GM12864 (cell line): ENCODE measurements around the gene SEPTIN2.
"Not testable (repeated sequence)": the region's sequence is repeated elsewhere in the genome, so short reads cannot be mapped to it uniquely, and the experiment has no call there.

ENCODE experiments used
- DNase-seq: peaks from one replicate; pipeline ENCODE4 v3.0.0-alpha.2; 2011; ENCODE audit warnings: low read depth
- H3K4me3 ChIP-seq: 2 replicates; pipeline ENCODE4 v1.5.1; 2011; ENCODE audit warnings: mild to moderate bottlenecking, low read depth, low read length, control low read depth
- TF ChIP-seq, protein P1 (sequence below): IDR thresholded peaks from 2 replicates; pipeline ENCODE4 v1.5.1; 2011; ENCODE audit warnings: low read depth, mild to moderate bottlenecking, moderate library complexity, low read length, control low read depth, inconsistent platforms; ENCODE audit errors: missing control alignments

SEPTIN2 gene

DNA sequence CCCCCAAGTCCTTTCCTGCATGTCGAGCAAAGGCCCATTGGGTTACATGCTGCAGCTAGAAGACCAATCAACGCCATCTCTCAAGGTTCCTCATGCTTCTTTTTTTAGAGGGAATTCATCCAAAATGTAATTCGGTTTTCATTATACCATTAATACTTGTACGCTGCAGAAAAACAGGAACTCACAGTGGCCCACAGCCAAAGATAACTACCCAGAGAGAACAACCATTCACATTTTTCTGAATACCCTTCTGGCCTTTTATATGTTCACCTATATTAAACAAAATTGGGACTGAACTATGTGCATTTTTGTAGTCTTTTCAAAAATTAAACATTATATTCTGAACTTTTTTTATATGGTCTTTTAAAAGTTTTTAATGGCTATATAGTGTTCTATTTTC lies 66.1 kb downstream of the SEPTIN2 start:
- TF ChIP-seq, protein P1, sequence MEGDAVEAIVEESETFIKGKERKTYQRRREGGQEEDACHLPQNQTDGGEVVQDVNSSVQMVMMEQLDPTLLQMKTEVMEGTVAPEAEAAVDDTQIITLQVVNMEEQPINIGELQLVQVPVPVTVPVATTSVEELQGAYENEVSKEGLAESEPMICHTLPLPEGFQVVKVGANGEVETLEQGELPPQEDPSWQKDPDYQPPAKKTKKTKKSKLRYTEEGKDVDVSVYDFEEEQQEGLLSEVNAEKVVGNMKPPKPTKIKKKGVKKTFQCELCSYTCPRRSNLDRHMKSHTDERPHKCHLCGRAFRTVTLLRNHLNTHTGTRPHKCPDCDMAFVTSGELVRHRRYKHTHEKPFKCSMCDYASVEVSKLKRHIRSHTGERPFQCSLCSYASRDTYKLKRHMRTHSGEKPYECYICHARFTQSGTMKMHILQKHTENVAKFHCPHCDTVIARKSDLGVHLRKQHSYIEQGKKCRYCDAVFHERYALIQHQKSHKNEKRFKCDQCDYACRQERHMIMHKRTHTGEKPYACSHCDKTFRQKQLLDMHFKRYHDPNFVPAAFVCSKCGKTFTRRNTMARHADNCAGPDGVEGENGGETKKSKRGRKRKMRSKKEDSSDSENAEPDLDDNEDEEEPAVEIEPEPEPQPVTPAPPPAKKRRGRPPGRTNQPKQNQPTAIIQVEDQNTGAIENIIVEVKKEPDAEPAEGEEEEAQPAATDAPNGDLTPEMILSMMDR, result no peak
- H3K4me3 ChIP-seq, result no peak overlapping the region
- DNase-seq, result no peak

DNA sequence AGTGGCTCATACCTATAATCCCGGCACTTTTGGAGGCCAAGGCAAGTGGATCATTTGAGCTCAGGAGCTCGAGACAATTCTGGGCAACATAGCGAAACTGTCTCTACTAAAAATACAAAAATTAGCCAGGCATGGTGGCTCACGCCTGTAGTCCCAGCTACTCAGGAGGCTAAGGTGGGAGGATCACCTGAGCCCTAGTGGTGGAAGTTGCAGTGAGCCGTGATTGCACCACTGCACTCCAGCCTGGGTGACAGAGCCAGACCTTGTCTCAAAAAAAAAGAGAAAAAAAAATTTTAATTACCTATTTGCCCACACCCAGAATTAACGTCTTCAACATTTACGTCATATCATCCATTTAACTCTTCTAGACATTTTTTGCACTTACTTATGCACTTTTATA lies 69.7 kb downstream of the SEPTIN2 start:
- not testable (repeated sequence) for DNase-seq

DNA sequence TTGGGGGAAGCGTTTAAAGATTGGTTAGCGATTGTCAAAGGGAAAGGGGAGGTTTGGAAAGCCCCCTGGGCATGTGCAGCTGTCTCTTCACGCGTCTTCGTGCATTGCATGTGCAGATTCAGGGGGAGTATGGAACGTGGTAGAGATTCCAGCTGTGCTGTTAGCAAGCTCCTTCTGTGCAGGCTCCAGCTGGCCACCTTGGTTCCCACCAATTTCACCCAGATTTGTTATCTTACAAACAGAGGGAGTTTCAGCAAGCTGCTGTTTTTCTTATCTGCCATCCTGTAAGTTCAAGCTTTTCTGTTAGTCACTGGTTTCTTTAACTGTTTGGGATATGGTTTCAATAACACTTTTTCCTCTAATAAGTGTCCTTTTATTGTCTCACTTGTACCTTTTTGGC lies 70.8 kb downstream of the SEPTIN2 start:
- H3K4me3 ChIP-seq, result no peak overlapping the region
- no peak for DNase-seq
- TF ChIP-seq, protein P1, result no peak

More for the DNA sequence above, 69.7 kb downstream of the SEPTIN2 start:
- H3K4me3 ChIP-seq, result not testable (repeated sequence)

DNA sequence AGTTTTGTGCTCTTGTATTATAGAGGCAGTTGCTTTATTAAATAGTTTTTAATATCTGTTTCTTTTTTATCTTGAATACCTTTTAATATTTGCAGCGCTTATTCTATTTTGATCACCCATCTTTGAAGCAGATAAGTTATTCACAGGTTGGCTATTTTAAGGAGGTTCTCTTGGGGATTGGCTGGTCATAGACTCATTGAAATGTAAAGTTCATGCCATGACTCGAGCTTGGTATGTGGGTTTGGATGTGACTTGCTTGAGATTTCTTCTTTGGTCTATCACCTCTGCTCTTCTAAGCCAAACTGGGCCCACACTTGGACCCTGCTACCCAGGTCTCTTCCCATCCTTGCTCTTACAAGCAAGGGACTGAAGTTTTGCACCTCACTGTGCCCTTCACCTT lies 74.0 kb downstream of the SEPTIN2 start:
- DNase-seq, result no peak
- H3K4me3 ChIP-seq, result no peak overlapping the region

DNA sequence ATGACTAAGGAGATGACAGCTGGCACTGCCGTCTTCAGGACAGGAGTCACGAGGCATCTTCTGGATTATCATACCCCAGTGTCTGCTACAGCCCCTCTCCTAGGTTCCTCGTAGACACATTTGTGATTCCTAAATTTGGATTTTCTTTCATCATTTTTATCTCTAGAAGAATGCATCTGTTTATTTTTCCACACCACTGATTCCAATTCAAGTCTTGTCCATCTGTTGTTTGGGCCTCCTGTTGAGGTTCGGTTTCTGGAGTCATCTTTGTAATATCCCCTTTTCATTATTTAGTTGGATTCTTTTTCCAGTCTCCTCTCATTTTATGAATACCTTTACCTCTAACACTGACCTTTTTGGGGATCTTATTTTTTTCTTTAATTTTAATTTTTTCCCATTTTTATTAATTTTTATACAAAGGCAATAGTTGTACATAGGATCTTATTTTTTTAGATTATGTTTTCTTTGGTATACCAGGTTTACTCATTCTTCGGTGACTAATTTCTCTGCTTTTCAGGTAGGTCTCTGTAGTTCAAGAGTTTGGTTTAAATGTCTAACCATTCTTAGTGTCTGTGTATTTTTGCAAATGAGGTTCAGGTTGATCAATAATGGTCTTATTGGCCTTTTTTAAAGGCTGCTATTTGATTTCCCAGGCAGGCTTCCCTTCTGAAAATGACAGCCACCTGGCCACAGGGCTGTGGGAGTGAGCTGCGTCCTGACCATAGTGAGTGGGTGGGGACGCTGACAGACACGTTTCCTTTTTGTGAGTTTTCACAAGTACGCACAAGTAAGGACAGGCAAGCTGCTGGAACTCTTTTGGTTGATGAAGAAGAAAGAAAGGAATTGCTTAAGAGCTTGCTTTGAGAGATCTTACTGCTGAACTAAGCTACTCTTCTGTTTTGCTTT lies 74.8 kb downstream of the SEPTIN2 start:
- peak; percentile 55 for DNase-seq
- TF ChIP-seq, protein P1, result no peak
- no peak overlapping the region for H3K4me3 ChIP-seq

More for the DNA sequence above, 74.0 kb downstream of the SEPTIN2 start:
- TF ChIP-seq, protein P1, result no peak

DNA sequence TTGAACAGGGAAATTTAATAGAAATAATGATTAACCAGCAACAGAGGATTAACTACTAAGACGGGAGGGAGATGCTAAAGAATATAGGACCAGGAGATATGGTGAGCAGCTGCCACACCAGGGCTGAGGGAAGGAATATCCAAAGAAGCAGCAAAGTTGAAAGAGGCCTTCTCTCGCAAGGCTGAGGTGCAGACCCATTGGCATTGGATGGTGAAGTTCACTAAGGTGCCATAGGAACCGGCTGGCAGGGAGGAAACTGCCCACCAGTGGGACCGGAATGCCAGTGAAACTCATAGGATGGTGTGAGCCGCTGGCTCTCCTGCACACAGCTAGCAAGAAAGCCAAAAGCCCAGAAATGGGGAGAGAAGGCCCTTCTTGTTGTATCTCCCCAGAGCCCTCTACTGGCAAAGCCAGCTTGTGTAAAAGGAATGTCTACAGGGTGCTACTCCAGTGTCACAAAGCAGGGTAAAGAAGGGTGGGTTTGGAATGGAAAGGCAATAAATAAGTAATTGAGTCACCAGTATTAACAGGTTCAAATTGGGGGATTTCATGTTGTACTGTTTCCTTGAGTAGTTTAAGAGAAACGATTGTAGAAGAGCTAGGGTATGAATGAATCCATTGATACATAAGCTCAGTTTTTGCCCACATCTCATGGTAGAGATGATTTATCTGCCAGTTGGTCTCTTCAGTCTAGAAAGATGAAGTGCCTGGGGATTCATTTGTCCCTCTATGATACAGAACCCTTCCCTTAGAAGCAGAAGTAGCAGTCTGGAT lies 76.4 kb downstream of the SEPTIN2 start:
- no peak for DNase-seq
- TF ChIP-seq, protein P1, result peak; percentile 65
- H3K4me3 ChIP-seq, result no peak overlapping the region

DNA sequence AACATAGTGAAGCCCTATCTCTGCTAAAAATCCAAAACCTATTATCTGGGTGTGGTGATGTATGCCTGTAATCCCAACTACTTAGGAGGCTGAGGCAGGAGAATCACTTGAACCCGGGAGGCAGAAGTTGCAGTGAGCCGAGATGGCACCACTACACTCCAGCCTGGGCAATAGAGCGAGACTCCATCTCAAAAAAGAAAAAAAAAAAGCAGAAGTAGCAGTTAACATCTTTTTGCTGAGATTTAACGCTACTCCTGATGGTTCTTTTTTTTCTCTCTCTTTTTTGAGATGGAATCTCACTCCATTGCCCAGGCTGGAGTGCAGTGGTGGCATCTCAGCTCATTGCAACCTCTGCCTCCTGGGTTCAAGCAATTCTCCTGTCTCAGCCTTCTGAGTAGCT lies 77.0 kb downstream of the SEPTIN2 start:
- not testable (repeated sequence) for H3K4me3 ChIP-seq, DNase-seq
